HG02759 (cell line): Measurements from ENCODE around the gene RMDN3.

Experiments
- ATAC-seq: cut with Tn5 transposase; IDR thresholded peaks from one replicate; pipeline ENCODE4 v1.9.1; 2021; ENCODE audit warnings: mild to moderate bottlenecking, moderate library complexity; ENCODE audit not compliant: unreplicated experiment

RMDN3 gene

GRCh38 chr15:40694688-40695468 lies 60.2 kb downstream of the RMDN3 start, which contains the start of gene RAD51:
RAD51 (plus strand) TSS chr15:40695174; CDS start chr15:40698759, 3,585 bp downstream.
- ATAC-seq = peak; percentile 90

DNA sequence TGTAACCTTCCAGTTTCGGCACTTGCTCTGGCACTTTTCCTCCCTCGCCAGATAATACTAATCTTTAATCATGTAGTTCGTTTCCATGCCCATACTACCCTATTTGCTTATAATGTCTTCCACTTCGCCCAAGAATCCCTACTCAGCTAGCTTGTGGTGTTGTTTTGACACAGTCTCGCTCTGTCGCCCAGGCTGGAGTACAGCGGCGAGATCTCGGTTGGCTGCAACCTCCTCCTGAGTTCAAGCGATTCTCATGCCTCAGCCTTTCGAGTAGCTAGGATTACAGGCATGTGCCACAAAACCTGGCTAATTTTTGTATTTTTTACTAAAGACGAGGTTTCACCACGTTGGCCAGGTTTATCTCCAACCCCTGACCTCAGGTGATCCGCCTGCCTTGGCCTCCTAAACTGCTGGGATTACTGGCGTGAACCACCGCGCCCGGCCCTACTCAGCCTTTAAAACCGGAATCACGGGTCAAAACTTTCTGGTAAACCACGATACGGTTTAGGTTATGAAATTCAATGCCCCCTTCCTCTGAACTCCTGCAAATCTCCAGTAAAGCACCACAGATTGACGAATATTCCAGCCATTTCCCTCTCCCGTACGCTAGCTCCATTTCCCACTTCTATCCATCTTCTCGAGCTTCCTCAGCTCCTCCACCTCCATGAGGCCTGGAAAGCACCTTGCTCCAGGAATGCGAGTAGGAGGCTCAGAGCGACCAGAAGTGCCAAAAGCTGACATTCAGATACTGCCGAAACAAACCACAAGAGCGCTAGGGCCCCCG lies 61.0 kb downstream of the RMDN3 start:
- ATAC-seq = no peak

GRCh38 chr15:40691737-40692136 lies 63.3 kb downstream of the RMDN3 start:
- no peak for ATAC-seq

DNA sequence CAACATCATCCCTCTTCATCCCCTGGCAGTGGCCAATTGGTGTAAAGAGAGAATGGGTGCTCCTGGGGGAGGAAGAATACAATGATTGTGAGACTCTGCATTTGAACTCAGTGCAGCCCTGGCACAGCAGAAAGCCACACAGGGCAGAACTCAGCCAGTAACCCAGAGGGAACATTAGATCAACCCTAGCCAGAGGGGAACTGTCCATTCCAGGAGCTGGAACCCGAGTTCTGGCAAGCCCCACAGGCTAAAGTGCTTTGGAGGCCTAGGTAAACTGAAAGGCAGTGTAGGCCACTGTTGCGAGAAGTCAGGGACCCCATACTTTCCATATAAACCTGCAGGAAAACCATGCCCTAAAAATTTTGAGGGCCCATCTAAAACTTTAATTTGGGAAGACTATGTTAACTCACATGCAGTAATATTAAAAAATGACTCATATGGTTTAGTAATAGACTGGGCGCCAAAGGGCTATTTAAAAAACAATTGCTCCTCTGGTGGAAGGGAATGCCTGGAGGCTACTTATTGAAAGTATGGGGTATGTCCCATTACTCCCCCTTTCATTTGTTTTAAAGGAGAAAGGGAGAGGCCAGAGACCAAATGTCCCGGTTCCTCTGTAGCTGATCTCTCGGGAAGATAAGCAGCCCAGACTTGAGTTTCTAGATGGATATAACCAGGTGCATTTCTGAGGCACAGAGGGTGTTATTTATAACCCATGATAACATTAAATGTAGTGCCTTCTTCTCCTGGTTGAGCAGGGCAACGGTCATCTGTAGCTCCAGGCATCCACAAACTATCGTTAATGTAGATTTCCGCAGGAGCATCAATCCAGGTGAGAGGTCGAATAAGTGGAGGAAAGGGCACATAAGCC lies 65.9 kb downstream of the RMDN3 start:
- ATAC-seq = no peak
